ENCODE data around the gene HSPA14. TPM values are rescaled to one million over a fixed set of nuclear protein-coding genes. Genes with fewer than 3 reads are reported as not detected.

The HSPA14 gene, protein sequence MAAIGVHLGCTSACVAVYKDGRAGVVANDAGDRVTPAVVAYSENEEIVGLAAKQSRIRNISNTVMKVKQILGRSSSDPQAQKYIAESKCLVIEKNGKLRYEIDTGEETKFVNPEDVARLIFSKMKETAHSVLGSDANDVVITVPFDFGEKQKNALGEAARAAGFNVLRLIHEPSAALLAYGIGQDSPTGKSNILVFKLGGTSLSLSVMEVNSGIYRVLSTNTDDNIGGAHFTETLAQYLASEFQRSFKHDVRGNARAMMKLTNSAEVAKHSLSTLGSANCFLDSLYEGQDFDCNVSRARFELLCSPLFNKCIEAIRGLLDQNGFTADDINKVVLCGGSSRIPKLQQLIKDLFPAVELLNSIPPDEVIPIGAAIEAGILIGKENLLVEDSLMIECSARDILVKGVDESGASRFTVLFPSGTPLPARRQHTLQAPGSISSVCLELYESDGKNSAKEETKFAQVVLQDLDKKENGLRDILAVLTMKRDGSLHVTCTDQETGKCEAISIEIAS
- 12.2 and 15.5 TPM in 2 replicates for total RNA-seq

DNA sequence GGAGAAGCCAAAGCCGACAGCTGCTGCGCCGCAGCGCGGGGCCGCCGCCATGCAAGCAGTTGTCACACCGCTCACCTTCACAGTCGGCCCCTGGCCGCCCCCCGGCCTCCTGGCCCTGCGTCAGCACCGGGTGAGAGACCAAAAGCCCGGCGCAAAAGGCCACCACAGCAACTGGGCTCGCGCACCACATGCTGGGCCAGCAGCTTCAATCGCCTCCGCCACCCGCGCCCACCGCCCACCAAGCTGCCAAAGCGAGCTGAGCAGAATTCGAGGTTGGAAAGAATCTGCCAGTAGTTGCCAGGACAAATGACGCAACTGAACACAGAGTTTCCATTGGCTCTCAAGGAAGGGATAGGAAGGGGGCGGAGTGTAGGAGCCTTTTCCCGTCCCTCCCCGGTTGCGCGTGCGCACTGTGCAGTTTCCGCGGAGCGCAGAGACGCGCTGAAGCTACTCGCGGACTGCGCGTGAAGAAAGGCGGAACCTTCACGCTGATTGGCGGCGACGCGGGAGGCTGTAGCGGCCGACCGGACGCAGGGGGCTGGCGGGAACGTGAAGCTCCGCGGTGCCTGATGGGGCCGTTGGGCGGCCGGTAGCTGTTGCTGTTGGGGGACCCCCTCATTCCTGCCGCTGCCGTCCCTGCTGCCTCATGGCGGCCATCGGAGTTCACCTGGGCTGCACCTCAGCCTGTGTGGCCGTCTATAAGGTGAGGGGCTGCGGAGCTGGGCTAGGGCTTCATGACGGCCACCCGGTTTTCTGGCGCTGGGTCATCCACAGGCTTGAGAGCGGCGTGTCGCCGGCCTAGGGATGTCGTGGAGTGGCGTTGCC lies at the start of gene HSPA14, which contains the start of the genes CDNF and MSANTD7:
Gene HSPA14, plus strand, starts transcription at position 550 of the 825 bp plus-strand sequence. Its CDS starts 97 bp downstream, at position 647.
Gene CDNF, minus strand, starts transcription at position 281 of the 825 bp plus-strand sequence. Its CDS starts 91 bp downstream, at position 190.
Gene MSANTD7, plus strand, starts transcription at position 550 of the 825 bp plus-strand sequence. CDS start 3,979 bp downstream, outside the sequence.
- no peak for TF ChIP-seq CTCF (IDR thresholded peaks at IDR 0.05; ENCODE audit: insufficient read depth, low read depth, low read length)
- H3K4me3 ChIP-seq (ENCODE audit: low read depth, low read length): peak within 1 kb of the TSS; percentile 100

GRCh38 chr10:14798636-14799035 lies 39.5 kb upstream of the HSPA14 start:
- TF ChIP-seq CTCF (IDR thresholded peaks at IDR 0.05; ENCODE audit: insufficient read depth, low read depth, low read length): no peak
- no peak overlapping the region for H3K4me3 ChIP-seq (ENCODE audit: low read depth, low read length)
- DNase-seq (ENCODE audit: low read depth): no peak

More for the DNA sequence above, at the start of gene HSPA14, which contains the start of the genes CDNF and MSANTD7:
- peak; percentile 99 for DNase-seq (ENCODE audit: low read depth)

GRCh38 chr10:14800397-14800796 lies 37.7 kb upstream of the HSPA14 start:
- no peak overlapping the region for H3K4me3 ChIP-seq (ENCODE audit: low read depth, low read length)
- no peak for DNase-seq (ENCODE audit: low read depth)
- TF ChIP-seq CTCF (IDR thresholded peaks at IDR 0.05; ENCODE audit: insufficient read depth, low read depth, low read length): no peak

DNA sequence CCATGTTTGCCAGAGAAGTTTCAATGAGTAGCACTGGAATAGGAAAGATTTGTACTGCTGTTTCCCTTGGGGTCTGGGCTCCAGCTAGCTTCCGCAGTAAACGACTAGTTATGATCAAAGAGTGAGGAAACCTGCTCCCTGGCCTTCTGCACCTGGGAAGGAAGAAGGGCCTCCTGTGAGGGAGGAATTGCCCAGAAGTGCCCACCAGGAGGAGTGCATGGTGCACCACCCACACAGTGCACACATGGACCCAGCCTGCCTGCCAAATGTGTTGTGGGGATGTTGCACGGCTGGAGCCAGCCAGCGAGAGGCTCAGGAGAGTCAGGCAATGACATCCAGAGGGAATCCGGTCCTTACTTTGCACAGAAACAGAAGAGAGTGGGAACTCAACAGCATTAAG lies 36.4 kb upstream of the HSPA14 start:
- no peak for DNase-seq (ENCODE audit: low read depth)
- no peak overlapping the region for H3K4me3 ChIP-seq (ENCODE audit: low read depth, low read length)
- TF ChIP-seq CTCF (IDR thresholded peaks at IDR 0.05; ENCODE audit: insufficient read depth, low read depth, low read length): peak; percentile 13

DNA sequence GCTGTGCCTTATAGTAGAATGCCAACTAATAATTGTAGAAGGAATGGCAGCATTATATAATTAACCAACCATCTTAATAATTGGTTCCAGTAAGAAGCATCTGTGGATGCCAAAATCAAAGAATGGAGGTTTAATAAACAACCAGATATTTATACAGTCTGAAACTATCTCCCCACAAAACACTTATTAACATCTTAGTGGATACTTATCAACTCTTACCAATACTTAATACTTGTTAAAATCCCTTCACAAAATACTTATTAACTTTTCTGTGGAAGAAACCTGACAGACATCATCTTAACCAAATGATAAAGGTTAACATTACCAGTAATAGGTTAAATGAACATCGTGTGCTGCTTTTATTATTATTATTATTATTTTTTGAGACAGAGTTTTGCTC lies 34.3 kb upstream of the HSPA14 start:
- TF ChIP-seq CTCF (IDR thresholded peaks at IDR 0.05; ENCODE audit: insufficient read depth, low read depth, low read length): no peak
- H3K4me3 ChIP-seq (ENCODE audit: low read depth, low read length): no peak overlapping the region
- no peak for DNase-seq (ENCODE audit: low read depth)

GRCh38 chr10:14806318-14806717 lies 31.8 kb upstream of the HSPA14 start:
- no peak for TF ChIP-seq CTCF (IDR thresholded peaks at IDR 0.05; ENCODE audit: insufficient read depth, low read depth, low read length)
- no peak for DNase-seq (ENCODE audit: low read depth)
- no peak overlapping the region for H3K4me3 ChIP-seq (ENCODE audit: low read depth, low read length)

All from fibroblast of villous mesenchyme (primary cell).